Fibroblast of lung (primary cell): ENCODE results near the gene CCDC187.

Source experiments
- CTCF ChIP-seq, 2 donors: IDR thresholded peaks in 1 of 2; conservative IDR thresholded peaks in 1 of 2; 1 replicate in 1 of 2; 2 replicates in 1 of 2; pipeline ENCODE4 v1.5.1; 2011 to 2012; ENCODE audit warnings: low read length in 2 of 2, control low read depth in 1 of 2, inconsistent platforms in 1 of 2, low read depth in 1 of 2, mild to moderate bottlenecking in 1 of 2
- EZH2 ChIP-seq: IDR thresholded peaks from 2 replicates; pipeline ENCODE4 v1.5.1; 2012; ENCODE audit warnings: low read length, control low read depth, mild to moderate bottlenecking; ENCODE audit errors: missing control alignments

GRCh38 chr9:136293476-136294077 lies 10.3 kb downstream of the CCDC187 start:
- no peak for TF ChIP-seq CTCF (conservative IDR thresholded peaks at IDR 0.05 in 1 of 2, IDR thresholded peaks at IDR 0.05 in 1 of 2; ENCODE audit: low read depth in 1 of 2, low read length in 2 of 2)
- no peak for TF ChIP-seq EZH2
